NCI-H526 treated with DMSO at 0.1 percent for 48 hours (cell line): ENCODE data around the gene CACFD1.

Source experiments
- DNase-seq: peaks from one replicate; lab custom pipeline; 2025; lab: John Stamatoyannopoulos, UW

Gene CACFD1

DNA sequence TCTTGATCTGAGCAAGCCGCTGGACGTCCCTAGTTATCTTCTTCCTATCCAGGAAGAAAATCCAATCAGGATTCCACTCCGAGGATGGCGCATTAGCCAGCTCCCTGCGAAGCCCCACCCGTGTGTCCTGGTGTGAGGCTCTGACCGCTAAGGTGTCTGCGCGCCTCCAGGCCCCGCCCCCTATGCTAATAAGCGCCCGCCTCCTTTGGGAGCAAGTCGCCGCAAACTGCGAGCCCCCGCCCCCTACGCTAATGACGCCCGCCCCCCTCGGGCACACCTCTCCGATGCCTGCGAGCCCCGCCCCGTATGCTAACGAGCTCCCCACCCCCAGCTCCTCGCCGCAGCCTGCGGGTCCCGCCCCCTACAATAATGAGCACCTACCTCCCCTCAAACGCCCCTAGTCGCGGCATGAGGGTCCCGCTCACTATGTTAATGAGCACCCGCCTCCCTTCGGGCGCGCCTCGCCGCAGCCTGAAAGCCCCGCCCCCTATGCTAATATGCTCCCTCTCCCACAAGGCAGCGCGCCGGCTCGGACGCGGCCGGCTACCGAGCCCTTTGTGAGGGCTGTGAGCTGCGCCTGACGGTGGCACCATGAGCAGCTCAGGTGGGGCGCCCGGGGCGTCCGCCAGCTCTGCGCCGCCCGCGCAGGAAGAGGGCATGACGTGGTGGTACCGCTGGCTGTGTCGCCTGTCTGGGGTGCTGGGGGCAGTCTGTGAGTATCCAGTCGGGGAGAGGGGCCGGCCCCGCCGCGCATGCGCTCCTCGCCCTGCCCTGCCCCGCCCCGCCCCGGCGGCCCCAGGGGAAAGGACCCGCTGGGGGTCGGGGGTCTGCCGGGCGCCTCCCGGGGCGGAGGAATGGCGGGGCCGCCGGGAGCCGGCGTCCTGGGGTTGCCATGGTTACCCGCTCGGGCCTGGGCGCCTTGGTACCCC is at the start of gene CACFD1:
CACFD1 (plus strand) TSS at position 503 of the 929 bp plus-strand sequence; CDS start at position 592, 89 bp downstream.
- DNase-seq = peak; percentile 90

DNA sequence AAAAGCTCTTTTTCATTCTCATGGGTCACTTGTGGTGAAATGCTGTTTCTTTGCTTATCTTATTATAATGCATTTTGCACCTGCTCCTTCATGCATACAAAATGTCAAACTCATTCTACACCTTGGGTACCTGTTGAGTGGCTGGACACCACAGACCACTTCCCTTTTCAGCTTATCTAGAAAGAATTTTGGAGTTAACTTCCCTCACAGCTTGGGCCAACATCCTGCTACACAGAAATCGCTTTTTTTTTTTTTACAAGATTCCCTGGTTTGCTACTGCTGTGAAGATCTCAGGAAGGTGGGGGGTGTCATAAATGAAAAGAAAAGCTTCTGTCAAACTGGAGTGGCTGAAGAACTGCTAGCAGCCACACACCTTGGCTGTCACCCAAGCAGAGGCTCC is 44.6 kb upstream of the CACFD1 start:
- no peak for DNase-seq

DNA sequence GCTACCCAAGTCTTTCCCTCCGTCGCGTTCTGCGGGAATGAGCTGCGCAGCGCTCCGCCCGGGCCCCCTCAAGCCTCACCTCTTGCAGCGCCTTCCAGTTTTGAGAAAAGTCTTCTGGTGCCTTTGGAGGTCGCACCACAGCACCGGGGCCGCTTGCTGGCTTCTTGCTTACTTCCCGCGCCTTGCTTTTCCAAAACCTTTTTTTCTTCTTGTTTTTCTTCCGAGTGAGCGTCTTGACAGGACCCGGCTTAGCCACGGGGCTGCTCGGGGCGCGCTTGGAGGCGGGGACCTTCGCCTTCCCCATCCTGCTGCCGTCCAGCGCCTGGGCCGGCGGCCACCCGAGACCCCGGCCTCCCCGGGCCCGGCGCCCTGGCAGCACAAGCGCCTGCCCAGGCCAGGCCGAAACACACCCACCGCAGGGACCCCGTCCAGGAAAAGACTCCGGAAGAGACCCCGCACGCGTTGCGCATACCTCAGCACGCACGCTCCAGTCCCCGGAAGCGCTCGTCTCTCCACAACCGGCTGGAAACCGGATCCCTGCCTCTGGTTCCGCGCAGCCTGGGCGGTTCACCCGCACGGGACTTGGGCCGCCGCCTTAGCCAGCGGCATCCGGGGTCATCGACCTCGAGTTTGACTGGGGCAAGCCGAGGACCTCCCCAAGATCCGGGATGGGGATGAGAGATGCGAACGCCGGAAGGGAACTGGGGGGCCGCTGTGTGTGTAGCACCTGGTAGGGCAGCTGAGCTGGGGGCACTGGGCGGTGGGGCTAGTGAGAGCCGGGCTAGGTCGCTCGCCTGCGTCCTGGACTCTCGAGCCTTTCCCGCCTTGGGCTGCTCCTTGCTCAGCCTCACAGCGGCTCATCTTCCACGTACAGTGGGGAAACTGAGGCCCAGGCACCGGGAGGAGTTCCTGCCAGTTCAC is 42.0 kb upstream of the CACFD1 start, which contains the start of gene REXO4:
REXO4 (minus strand) TSS at position 470 of the 921 bp plus-strand sequence; CDS start at position 304, 166 bp downstream.
- peak; percentile 36 for DNase-seq

DNA sequence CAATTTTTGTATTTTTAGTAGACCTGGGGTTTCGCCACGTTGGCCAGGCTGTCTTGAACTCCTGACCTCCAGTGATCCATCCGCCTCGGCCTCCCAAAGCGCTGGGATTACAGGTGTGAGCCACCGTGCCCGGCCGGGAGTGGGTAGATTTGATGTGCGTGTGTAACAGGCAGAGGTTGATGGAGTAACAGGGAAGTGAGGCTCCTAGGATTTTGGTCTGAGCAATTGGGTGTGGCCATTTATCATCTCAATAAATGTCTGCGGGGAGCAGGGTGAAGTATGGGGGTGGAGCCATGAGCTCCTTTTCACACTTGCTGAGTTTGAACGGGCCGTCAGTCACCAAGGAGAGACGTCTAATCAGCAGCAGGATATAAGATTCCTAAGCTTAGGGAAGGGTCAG is 40.8 kb upstream of the CACFD1 start:
- DNase-seq = no peak

DNA sequence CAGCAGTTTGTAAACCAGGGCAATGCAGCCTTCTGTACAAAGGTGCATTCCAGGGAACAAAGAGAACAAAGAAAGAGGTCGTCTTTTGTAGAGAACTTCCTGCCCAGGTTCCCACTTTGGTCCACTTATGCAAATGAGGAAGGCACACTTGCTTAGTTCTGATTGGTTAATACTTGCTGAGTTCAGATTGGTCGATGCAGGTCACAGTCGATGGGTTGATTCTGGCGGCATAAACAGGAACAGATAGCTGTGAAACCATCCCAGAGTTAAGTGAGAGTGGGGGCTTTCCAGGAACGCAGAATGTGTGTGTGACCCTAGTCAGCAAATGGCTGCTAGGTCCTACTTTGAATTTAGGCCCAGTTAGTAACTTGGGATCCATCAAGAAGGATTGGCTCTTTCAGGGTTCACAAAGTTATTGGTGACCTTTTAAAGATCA is 39.4 kb upstream of the CACFD1 start:
- DNase-seq = no peak

DNA sequence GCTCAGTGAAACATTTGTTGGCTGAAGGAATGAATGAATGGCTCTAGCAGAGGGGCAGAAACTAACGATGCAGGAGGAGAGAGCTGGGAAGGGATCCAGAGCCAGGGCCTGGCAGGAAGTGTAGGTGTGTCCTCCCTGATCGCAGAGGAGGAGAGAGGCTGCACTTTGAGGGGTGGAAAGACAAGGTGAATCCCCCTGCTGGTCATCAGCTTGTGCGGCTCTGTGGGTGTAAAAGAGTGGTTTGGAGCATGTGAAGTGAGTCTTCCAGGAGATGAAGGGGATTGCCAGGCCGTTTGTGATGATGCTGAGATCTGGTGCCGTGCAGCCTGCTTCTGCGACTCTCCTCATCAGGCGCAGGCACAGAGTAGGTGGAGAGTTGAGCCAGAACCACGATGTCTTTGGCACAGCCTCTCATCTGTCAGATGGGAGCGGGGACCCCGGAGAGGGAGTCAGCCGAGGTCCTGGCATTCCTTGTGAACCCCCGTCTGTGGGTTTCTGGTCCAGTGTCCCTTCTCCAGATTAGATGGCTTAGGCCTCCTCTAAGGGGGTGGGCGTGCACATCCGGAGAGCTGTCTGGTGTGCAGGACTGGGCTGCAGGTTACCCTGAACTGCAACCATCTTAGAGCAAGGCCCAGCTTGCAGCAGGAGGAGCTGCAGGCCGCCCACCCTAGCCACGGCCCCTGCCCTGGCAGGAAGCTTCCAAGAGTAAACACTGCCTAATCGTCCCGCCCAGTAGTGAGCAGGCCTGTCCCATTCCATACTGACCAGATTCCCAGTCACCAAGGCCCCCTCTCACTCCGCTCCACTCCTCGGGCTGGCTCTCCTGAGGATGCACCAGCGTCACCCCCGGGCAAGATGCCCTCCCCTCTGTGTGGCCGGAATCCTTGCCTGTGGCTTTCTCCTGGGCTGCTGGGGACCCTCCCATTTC is 37.9 kb upstream of the CACFD1 start, which contains the start of gene ADAMTS13:
ADAMTS13 (plus strand) TSS at position 753 of the 928 bp plus-strand sequence; CDS start at position 830, 77 bp downstream.
- DNase-seq = no peak

DNA sequence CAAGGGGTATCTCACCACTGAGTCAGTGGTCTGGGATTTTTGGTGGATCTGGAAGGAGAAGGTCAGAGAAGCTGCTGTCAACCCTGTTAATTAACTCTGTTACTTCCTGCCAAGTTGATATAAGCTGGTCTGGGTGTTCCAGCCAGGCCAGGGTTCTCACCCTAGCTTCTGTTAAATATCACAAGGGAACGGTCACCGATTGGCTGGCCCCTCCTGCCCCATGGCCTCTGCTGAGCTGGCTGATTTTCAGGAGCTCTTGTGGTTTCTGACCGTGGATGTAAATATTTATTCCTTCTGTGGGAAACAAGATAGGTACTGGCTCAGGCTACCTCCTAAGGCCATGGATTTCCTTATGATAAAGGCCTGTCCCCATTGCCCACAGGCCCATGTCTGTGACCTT is 36.6 kb upstream of the CACFD1 start:
- DNase-seq = no peak

DNA sequence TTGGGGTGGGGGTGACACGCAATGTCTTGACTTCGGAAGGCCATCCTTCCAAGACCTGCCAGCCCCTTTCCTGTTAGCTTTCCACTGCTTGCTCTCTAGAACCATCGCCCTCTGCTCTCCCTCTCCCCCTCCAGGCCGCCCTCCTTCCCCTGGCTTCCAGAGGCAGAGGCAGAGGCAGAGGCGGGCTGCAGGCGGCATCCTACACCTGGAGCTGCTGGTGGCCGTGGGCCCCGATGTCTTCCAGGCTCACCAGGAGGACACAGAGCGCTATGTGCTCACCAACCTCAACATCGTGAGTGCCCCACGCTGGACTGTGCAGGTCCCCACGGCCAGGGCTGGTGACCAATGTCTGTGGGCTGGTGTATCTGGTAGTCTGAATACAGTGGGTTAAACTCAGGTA is 35.6 kb upstream of the CACFD1 start:
- DNase-seq = no peak

DNA sequence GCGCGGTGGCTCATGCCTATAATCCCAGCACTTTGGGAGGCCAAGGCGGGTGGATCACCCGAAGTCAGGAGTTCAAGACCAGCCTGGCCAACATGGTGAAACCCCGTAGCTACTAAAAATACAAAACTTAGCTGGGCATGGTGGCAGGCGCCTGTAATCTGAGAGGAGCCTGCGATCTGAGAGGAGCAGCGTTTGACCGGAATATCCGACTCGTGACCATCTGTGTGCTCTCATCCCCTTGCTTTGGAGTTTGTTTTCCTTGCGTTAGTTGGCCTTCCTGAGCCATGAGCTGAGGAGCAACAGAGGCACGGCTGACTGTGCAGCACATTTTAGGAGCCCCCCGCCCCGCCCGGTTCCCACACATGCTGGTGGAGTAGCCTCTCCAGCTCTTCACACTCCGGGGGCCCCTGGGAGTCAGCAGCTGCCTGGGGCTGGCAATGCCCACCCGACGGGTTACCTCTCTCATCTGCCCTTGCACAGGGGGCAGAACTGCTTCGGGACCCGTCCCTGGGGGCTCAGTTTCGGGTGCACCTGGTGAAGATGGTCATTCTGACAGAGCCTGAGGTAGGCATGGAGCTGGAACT is 34.6 kb upstream of the CACFD1 start:
- no peak for DNase-seq

DNA sequence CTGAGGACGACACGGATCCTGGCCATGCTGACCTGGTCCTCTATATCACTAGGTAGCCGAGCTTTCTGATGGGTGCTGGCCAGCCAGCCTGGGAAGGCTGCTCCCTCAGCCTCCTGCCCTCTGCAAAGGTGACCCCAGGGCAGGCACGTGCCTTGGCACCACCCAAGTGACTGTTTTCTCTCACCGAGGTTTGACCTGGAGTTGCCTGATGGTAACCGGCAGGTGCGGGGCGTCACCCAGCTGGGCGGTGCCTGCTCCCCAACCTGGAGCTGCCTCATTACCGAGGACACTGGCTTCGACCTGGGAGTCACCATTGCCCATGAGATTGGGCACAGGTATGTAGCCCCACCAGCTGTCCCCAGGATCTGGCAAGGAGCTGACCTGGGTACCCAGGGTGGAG is 33.8 kb upstream of the CACFD1 start:
- no peak for DNase-seq

DNA sequence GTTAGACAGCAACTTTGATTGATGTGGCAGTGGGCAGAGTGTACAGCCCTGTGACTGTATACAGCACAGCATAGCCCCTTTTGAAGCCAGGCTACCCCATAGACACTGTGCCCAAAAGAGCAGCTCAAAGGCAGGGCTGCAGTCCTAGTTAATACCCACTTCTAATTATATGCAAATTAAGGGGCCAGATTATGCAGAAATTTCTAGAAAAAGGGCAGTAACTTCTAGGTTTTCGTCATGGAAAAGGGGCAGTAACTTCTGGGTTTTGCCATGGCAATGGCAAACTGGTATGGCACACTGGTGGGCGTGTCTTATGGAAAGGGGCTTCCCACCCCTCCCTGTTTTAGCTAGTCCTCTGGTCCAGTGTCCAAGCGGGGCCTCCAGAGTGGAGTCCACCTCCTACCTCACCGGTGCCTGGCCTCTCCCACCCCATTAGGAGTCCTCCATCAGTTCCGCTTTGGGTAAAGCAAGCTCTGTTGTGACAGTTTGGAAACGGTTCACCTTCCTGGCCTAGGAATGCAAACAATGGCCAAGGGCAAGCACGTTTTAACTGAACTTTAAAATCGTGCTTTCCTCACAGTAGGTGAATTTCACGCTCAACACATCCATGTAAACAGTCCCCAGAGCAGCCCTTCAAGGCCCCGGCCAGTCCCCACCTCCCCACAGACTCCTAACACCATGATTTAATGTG is 32.0 kb upstream of the CACFD1 start:
- no peak for DNase-seq

DNA sequence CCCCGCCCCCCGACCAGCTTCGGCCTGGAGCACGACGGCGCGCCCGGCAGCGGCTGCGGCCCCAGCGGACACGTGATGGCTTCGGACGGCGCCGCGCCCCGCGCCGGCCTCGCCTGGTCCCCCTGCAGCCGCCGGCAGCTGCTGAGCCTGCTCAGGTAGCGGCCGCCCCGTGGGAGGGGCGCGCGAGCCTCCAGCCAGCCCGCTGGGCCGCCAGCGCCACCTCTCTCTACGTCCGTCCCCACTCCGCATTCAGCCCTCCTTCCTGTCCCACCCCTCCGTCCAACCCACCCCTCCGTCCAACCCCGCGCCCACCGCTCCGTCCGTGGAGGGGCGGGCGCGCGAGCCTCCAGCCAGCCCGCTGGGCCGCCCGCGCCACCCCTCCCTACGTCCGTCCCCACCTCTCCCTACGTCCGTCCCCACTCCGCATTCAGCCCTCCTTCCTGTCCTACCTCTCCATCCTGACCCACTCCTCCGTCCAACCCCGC is 31.1 kb upstream of the CACFD1 start:
- DNase-seq = no peak

DNA sequence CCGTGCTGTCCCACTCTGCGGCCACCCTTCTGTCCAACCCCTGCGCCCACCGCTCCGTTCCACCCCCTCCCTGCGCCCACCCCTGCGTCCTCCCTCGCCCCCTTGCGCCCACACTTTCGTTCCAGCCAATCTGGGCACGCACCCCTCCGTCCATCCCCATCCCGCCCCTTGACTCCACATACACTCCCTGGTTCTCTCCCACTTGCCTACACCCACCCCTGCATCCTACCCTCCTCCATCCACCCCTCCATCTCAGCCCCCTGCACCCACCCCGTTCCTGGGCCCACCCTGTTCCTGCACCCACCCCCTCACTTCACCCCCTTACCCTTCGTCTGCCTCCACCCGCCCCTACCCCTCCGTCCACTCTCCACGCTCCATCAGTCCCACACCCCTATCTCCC is 30.6 kb upstream of the CACFD1 start:
- no peak for DNase-seq

DNA sequence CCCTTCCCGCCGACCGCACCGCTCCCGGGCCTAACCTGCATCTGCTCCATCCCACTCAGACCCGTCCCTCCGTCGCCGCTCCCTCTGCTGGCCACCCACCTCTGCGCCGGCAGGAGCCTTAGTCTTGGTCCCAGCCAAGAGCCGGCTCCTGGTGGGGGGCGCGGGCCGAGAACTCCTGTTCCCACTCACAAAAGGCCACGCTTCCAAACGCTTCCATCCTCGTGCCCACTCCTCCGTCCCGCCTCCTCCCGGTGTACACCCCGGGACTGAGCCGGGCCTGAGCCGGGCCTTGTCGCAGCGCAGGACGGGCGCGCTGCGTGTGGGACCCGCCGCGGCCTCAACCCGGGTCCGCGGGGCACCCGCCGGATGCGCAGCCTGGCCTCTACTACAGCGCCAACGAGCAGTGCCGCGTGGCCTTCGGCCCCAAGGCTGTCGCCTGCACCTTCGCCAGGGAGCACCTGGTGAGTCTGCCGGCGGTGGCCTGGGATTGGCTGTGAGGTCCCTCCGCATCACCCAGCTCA is 30.1 kb upstream of the CACFD1 start:
- no peak for DNase-seq

DNA sequence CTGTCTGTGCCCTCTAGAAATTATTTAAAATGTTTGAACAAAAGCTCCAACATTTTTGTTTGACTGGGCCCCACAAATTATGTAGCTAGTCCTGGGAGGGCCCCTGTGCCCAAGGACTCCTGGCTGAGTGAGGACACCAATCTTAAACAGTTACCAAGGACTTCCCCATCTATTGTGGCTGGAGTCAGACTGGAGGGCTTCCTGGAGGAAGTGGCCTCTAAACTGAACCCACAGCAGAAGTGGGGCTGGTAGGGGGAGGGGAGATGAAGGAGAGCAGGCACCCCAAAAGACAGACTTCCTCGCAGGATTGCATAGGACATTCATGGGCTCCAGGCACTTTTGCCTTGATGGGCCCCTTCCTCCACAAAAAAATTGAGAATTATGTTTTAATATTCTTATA is 29.5 kb upstream of the CACFD1 start:
- DNase-seq = no peak

DNA sequence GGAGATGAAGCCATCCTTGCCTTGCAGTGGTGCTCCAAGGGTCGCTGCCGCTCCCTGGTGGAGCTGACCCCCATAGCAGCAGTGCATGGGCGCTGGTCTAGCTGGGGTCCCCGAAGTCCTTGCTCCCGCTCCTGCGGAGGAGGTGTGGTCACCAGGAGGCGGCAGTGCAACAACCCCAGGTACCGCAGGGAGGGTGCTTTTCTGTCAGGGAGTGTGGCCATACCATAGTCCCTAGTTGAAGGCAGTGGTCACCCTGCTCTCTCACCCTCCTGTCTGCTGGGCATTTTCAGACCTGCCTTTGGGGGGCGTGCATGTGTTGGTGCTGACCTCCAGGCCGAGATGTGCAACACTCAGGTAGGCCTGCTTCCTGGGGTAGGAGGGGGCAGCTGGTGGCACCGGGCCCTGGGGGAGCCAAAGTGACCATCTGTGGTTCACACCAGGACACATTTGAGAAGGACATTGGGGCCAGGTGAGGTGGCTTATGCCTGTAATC is 26.4 kb upstream of the CACFD1 start:
- no peak for DNase-seq

DNA sequence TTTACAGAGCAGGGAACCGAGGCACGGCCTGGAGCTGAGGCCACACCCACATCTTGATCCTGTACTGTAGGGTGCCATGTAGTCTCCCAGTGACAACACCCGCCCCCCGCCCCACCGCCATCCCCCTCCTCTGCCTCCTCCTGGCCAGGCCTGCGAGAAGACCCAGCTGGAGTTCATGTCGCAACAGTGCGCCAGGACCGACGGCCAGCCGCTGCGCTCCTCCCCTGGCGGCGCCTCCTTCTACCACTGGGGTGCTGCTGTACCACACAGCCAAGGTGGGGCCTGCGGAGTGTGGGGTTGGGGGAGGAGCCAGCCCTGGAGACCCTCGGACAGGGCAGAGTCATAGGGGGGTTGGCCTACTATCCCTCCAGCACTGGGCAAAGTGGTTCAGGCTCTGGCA is 23.1 kb upstream of the CACFD1 start:
- DNase-seq = no peak

DNA sequence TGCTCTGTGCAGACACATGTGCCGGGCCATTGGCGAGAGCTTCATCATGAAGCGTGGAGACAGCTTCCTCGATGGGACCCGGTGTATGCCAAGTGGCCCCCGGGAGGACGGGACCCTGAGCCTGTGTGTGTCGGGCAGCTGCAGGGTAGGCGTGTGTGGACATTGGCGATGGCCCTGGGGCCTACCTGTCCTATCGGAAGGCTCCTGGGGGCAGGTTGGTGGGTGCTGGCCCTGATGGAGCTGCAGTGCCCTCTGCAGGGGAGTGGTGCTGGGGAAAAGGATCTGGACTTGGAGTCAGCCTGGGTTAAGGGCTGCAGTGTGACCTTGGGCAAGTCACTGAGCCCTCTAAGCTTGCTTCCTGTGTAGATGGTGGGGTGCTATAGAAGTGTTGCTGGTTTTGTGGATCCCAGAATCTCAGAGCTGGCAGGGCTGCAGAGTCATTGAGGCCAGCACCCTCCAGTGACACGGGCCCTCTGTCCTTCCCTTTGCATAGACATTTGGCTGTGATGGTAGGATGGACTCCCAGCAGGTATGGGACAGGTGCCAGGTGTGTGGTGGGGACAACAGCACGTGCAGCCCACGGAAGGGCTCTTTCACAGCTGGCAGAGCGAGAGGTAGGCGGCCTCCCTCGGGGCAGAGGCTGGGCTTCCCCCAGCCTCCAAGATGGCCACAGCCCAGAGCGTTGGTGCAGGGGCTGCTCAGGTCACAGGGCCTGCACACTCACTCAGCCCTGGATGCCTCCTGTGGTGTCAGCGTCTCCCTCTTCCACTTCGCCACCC is 21.8 kb upstream of the CACFD1 start:
- DNase-seq = no peak

DNA sequence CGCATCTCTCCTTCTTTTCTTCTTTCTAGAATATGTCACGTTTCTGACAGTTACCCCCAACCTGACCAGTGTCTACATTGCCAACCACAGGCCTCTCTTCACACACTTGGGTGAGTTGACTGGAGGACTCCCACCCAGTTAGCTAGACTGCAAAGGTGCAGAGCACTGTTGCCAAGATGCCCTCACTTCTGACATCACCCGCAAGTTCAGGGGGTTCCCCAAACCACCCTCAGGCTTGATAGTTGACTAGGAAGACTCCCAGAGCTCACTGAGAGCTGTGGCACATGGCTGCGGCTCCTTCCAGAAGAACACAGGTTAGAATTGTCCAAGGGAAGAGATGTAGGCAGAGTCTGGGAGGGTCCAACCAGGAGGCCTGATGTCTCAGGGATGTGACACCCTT is 20.4 kb upstream of the CACFD1 start:
- no peak for DNase-seq
